Right atrium auricular region (tissue), 2 donors: ENCODE measurements around the gene DYSF. TPM values are rescaled to one million over a fixed set of nuclear protein-coding genes. Genes with fewer than 3 reads are reported as not detected.

Source experiments
- DNase-seq: peaks from one replicate; pipeline ENCODE4 v3.0.0-alpha.2; 2019; ENCODE audit warnings: low spot score
- H3K27ac ChIP-seq, 2 donors: fragments of 200-600 bp; sonication (generic); 1 replicate in 1 of 2; 2 replicates in 1 of 2; pipeline ENCODE4 v1.5.1; 2016 to 2019
- H3K27me3 ChIP-seq, 2 donors: fragments of 200-600 bp; sonication (generic); one replicate each; pipeline versions ENCODE4 v1.5.1 to v1.6.0; 2017 to 2019
- H3K36me3 ChIP-seq: fragments of 200-600 bp; sonication (generic); one replicate; pipeline ENCODE4 v1.5.1; 2016
- H3K4me1 ChIP-seq, 2 donors: fragments of 200-600 bp; sonication (generic); one replicate each; pipeline versions ENCODE4 v1.5.1 to v1.6.0; 2017 to 2019
- H3K4me3 ChIP-seq, 2 donors: fragments of 200-600 bp; sonication (generic); 1 replicate in 1 of 2; 2 replicates in 1 of 2; pipeline ENCODE4 v1.5.1; 2017 to 2019; ENCODE audit warnings: mild to moderate bottlenecking in 1 of 2, moderate library complexity in 1 of 2
- H3K9me3 ChIP-seq, 2 donors: fragments of 200-600 bp; sonication (generic); one replicate each; pipeline ENCODE4 v1.5.1; 2019
- CTCF ChIP-seq, 2 donors: fragments of 200-600 bp; sonication (generic); IDR thresholded peaks; one replicate each; pipeline ENCODE4 v1.5.1; 2019; ENCODE audit warnings: antibody characterized with exemption in 2 of 2
- total RNA-seq, 2 donors: library from RNA; depleted of rRNA; stranded (reverse); fragments of >200 nt; gene quantifications; one replicate each; pipeline ENCODE4 v1.1.0, GENCODE V29; 2016

Gene DYSF
- total RNA-seq, 2 donors from 2014 or later = 31.3 to 52.1 TPM

GRCh38 chr2:71457923-71458322 is 4.6 kb downstream of the DYSF start:
- H3K9me3 ChIP-seq = no peaks in the 10 kb centered on the region
- no peak for DNase-seq
- no peak overlapping the region for H3K4me3 ChIP-seq
- TF ChIP-seq CTCF (IDR thresholded peaks at IDR 0.05) = no peak
- peak overlapping the region; percentile 88 to 93 for H3K27ac ChIP-seq
- H3K4me1 ChIP-seq = peaks cover 0 to 97% of the 10 kb centered on the region in 2 donors
- no peaks in the 10 kb centered on the region for H3K27me3 ChIP-seq
- no peaks in the 10 kb centered on the region for H3K36me3 ChIP-seq

- Histone ChIP-seq H3K9me3 (no peaks in the 10 kb centered on the region), H3K4me3 (no peak overlapping the region), H3K27me3 (no peaks in the 10 kb centered on the region), H3K27ac (peak overlapping the region; percentile 88 to 93), H3K36me3 (no peaks in the 10 kb centered on the region), H3K4me1 (peaks cover 0 to 97% of the 10 kb centered on the region in 2 donors)
- no peak for TF ChIP-seq CTCF (IDR thresholded peaks at IDR 0.05)
- DNase-seq = peak; percentile 56
These were observed 5.2 kb downstream of the DYSF start for GRCh38 chr2:71458413-71459083.

GRCh38 chr2:71459084-71459431 is 5.7 kb downstream of the DYSF start:
- H3K27me3 ChIP-seq = no peaks in the 10 kb centered on the region
- peak; percentile 43 for DNase-seq
- TF ChIP-seq CTCF (IDR thresholded peaks at IDR 0.05) = no peak
- peaks cover 0 to 92% of the 10 kb centered on the region in 2 donors for H3K4me1 ChIP-seq
- H3K9me3 ChIP-seq = no peaks in the 10 kb centered on the region
- no peak overlapping the region for H3K4me3 ChIP-seq
- peak overlapping the region; percentile 88 to 93 for H3K27ac ChIP-seq
- H3K36me3 ChIP-seq = no peaks in the 10 kb centered on the region

GRCh38 chr2:71460056-71460455 is 6.7 kb downstream of the DYSF start:
- no peaks in the 10 kb centered on the region for H3K36me3 ChIP-seq
- no peaks in the 10 kb centered on the region for H3K27me3 ChIP-seq
- no peak overlapping the region for H3K4me3 ChIP-seq
- H3K27ac ChIP-seq = peak overlapping the region; percentile 88 to 93
- peak; percentile 18 for DNase-seq
- TF ChIP-seq CTCF (IDR thresholded peaks at IDR 0.05) = no peak
- H3K4me1 ChIP-seq = peaks cover 0 to 82% of the 10 kb centered on the region in 2 donors
- H3K9me3 ChIP-seq = no peaks in the 10 kb centered on the region

- no peaks in the 10 kb centered on the region for H3K36me3 ChIP-seq
- H3K27ac ChIP-seq = peak overlapping the region in 1 of 2 donors; percentile 88
- H3K4me3 ChIP-seq = no peak overlapping the region
- no peaks in the 10 kb centered on the region for H3K27me3 ChIP-seq
- DNase-seq = peak; percentile 59
- H3K4me1 ChIP-seq = peaks cover 0 to 76% of the 10 kb centered on the region in 2 donors
- peak; percentile 65 to 72 for TF ChIP-seq CTCF (IDR thresholded peaks at IDR 0.05)
- no peaks in the 10 kb centered on the region for H3K9me3 ChIP-seq
These were observed 7.4 kb downstream of the DYSF start for GRCh38 chr2:71460595-71461303.
